Measurements from ENCODE around the gene PARD3B.

Gene PARD3B

DNA sequence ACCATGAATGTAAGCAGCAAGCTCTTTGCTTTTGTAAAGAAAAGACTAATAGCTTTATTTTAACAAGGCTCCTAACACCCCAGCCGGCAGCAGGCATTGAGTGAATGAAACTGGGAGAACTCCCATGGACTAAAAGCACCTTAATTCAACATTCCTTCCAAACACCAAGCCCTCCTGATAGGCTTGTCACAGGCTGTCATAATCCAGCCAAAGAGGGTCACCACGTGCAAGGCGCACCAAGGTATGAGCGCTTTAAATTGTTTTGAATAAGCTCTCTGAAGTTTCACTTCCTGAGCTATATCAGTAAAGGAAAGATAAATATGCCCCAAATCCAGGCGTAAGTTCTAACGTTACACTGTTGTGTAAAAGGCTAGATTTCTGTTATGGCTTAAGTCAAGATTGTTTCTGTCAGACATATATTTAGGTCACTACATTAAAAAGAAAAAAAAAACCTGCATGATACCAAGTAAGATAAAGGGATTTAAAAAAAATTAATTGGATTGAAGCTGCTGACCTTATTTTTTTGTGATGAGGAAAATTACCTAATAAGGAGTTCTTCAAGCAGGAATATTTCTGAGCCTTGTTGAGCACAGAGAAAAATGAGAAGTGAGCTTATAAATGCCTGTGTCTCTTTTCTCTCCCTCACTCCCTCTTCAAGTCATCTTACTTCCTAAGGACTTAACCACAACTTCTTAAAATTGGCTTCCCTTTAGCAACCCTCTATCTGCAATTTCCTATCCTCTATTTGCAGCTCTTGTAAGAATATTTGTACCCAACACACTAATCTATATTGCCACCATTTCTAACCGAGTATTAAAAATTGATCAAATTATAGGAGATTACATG lies 1000.9 kb downstream of the PARD3B start:
- DNase-seq: no peak

GRCh38 chr2:205555566-205556230 lies 1010.4 kb downstream of the PARD3B start:
- no peak for DNase-seq

GRCh38 chr2:205556357-205556756 lies 1011.1 kb downstream of the PARD3B start:
- no peak for DNase-seq

- DNase-seq: peak; percentile 29
Measured at GRCh38 chr2:205556841-205557539, 1011.7 kb downstream of the PARD3B start.

GRCh38 chr2:205557873-205558272 lies 1012.6 kb downstream of the PARD3B start:
- no peak for DNase-seq

GRCh38 chr2:205561441-205561840 lies 1016.2 kb downstream of the PARD3B start:
- DNase-seq: no peak

GRCh38 chr2:205563646-205564045 lies 1018.4 kb downstream of the PARD3B start:
- no peak for DNase-seq

- DNase-seq: peak; percentile 63
Measured at GRCh38 chr2:205564346-205565141, 1019.3 kb downstream of the PARD3B start.

DNA sequence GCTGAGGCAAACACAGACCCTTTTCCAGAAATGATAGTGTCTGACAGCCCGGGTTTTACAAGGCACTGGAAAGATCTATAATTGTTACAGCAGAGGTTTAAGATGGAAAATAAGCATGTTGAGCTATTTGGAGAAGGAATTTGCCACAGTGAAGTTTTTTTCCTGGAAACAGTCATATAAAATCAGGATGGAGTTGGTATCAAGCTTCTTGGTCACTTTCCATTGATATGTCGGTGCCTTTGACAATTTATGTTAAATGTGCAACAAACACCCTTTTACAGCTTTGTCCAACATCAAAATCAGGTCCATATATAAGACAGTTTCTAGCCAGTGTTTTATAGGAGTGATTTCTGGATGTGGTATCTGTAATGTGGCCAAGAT lies 1019.9 kb downstream of the PARD3B start:
- DNase-seq: no peak

DNA sequence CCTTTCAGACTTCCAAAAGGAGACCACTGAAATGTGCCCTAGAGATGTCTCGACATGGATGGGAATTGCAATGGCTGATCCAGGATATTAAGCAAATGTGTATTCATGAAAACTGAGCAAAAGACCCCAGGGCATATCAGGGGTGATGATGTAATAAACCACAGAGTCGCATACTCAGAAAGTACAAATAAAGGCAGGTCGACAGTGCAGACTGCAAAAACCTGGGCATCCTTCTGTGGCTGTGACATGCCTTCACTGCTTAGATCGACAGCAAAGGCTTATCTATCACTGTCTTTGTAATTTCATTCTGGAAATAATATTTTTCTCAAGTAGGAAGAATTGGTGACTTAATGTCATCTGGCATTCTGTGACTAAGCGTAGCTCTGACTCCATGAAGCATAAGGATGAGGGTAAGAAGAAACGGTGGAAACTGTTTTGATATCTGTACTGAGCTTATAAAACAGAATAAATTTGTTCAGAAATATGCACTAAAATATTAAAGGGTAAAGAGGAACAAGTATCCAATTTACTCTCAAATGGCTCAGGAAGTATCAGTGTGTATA lies 1021.4 kb downstream of the PARD3B start:
- DNase-seq: no peak

DNA sequence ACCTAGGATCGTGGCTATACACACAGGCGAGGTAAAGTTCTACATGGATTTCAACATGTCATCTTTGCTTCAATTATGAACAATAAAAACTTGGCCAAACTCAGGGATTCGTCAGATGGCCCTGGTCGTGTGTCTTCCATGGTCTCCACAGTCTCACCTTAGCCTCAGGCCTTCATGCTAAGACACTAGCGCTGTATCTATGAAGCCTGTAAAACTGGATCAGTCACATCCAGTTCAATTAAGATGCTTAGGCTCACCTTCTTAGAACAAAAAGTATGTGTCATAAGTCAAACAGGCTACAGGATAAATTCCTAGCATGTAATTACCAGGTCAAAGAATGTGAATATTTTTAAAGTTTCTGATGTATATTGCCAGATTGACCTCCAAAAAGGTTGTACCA lies 1023.3 kb downstream of the PARD3B start:
- no peak for DNase-seq

- no peak for DNase-seq
Measured at GRCh38 chr2:205570648-205571047, 1025.4 kb downstream of the PARD3B start.

GRCh38 chr2:205571360-205571959 lies 1026.2 kb downstream of the PARD3B start:
- DNase-seq: no peak

DNA sequence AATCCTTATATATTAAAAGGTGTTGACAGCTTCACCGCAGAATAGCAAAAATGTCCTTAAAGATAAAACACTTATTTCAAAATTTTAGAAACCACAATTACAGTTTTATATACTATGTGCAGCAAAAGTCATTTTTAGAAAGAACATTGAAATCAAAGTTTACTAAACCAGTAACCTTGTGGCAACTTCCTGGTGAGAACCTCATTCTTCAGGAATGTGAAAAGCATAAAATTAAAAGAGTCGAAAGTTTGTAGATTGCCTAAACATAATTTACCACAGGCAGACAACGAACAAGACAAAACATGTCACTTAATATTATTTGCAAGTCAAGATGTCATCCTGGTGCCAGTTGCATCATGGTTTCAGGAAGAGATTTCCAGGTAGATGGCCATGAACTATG lies 1028.7 kb downstream of the PARD3B start:
- no peak for DNase-seq

GRCh38 chr2:205579335-205579734 lies 1034.1 kb downstream of the PARD3B start:
- no peak for DNase-seq

GRCh38 chr2:205580212-205580987 lies 1035.1 kb downstream of the PARD3B start:
- DNase-seq: no peak

DNA sequence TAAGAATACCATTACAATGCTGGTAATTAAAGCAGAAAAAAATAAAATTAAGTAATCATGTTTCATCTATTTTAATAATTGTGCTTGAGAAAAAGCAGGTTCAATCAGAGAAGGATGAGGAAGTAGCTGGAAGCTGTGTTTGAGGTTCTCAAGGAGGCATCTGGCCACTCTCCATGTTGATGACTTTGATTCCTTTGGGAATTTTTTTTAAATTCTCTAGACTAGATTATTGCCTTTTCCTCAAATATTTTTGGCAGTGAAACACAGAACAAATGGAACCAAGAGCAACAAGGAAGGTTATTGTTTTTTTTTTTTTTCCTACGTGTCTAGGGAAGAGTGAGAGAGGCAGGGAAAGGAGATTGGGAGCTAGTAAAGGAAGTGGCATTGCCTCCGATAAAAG lies 1037.1 kb downstream of the PARD3B start:
- no peak for DNase-seq

DNA sequence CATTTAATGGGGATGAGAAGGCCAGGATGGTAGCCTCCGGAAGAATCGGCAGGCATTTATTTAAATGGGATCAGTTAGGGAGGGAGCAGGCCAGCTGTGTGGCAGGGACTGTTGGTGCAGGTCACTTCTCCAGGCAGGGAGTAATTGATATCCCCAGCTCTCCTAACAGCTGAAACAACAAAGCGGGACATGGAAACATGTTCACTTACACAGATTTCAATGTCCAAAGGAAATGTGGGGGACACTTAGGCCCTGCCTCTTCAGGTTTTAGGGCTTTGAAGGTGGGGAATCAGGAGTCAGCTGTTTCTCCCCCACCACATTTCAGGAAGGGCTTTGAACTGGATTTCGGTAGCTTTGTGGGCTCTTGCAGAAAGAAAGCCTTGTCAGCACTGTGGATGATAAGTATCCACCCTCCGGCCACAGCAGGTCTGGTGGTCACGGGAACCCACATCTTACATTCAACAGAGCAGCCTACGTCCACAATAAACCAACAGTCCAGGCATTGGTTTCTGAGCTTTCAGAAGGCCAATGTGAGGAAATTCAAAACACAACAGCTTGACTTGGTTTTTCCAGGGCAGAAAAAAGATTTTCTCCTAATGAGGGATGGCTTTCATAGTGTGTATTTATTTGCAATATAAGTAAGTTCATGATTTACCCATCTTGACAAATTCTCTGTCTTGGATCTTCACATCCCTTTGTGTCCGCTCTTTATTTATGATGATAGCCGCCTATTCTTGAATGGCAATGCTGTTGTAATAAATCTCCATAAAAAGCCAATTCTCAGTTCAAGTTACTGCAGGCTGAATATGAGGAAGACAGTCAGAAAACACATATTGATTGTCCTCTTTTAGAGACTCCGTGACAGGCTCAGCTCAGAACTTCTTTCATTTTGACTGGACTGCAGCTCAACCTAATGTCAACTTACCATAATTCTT lies 1040.4 kb downstream of the PARD3B start:
- peak; percentile 47 for DNase-seq

- no peak for DNase-seq
Measured at GRCh38 chr2:205586626-205587025, 1041.4 kb downstream of the PARD3B start.

- DNase-seq: no peak
Measured at GRCh38 chr2:205589479-205589878, 1044.2 kb downstream of the PARD3B start.
